Measurements from ENCODE around the gene C22orf23. TPM values are rescaled to one million over a fixed set of nuclear protein-coding genes. Genes with fewer than 3 reads are reported as not detected.

The C22orf23 gene
- total RNA-seq, 2 experiments from 2014 or later = 0.16 TPM; not detected in 1

- Mint-ChIP-seq H3K27me3 (no peaks in the 10 kb centered on the region), H3K27ac (no peak overlapping the region), H3K4me3 (no peak overlapping the region), H3K36me3 (ENCODE audit: low read depth) (peaks cover 3% of the 10 kb centered on the region), H3K9me3 (ENCODE audit: low read depth) (no peaks in the 10 kb centered on the region), H3K4me1 (peaks cover 11% of the 10 kb centered on the region)
- POLR2A ChIA-PET = no interaction called here
- intact Hi-C loops (cut with DNase I, micrococcal nuclease) = loop anchor here in 1 of 2 experiments (10.0 kb wide), 1 partner anchor 63 kb away; no protein-coding TSS in a partner anchor
- CTCF ChIA-PET = interaction anchor here (0.5 to 4.7 kb wide), 5 partner anchors 31 to 400 kb away, joined by 3 to 20 read pairs (median 3); no protein-coding TSS in a partner anchor
- DNase-seq = no peak
- no peak for ATAC-seq
Observed at GRCh38 chr22:37931893-37932389, 21.5 kb downstream of the C22orf23 start.

- Mint-ChIP-seq H3K27me3 (no peaks in the 10 kb centered on the region), H3K36me3 (ENCODE audit: low read depth) (peaks cover 3% of the 10 kb centered on the region), H3K27ac (no peak overlapping the region), H3K4me3 (no peak overlapping the region), H3K4me1 (peaks cover 11% of the 10 kb centered on the region), H3K9me3 (ENCODE audit: low read depth) (no peaks in the 10 kb centered on the region)
- CTCF ChIA-PET = interaction anchor here (0.7 to 4.7 kb wide), 4 partner anchors 12 to 121 kb away, joined by 3 to 20 read pairs (median 4); no protein-coding TSS in a partner anchor
- ATAC-seq (no peak), DNase-seq (no peak)
- intact Hi-C loops (cut with DNase I, micrococcal nuclease) = loop anchor here in 1 of 2 experiments (10.0 kb wide), 1 partner anchor 64 kb away; no protein-coding TSS in a partner anchor
- POLR2A ChIA-PET = no interaction called here
Observed at GRCh38 chr22:37930952-37931440, 22.4 kb downstream of the C22orf23 start.

- peak; percentile 36 for DNase-seq
- H3K27ac Mint-ChIP-seq = no peak overlapping the region
- intact Hi-C loops (cut with DNase I, micrococcal nuclease) = loop anchor here in 1 of 2 experiments (10.0 kb wide), 1 partner anchor 64 kb away; no protein-coding TSS in a partner anchor
Observed at GRCh38 chr22:37930270-37930951, 23.0 kb downstream of the C22orf23 start.

GRCh38 chr22:37929390-37929789 lies 24.0 kb downstream of the C22orf23 start:
- H3K27ac Mint-ChIP-seq = no peak overlapping the region
- intact Hi-C loops (cut with DNase I, micrococcal nuclease) = loop anchor here in 1 of 2 experiments (5.0 kb wide), 1 partner anchor 908 kb away; no protein-coding TSS in a partner anchor
- H3K4me1 Mint-ChIP-seq = peaks cover 11% of the 10 kb centered on the region
- POLR2A ChIA-PET = no interaction called here
- no peak overlapping the region for H3K4me3 Mint-ChIP-seq
- H3K9me3 Mint-ChIP-seq (ENCODE audit: low read depth) = no peaks in the 10 kb centered on the region
- H3K36me3 Mint-ChIP-seq (ENCODE audit: low read depth) = peaks cover 3% of the 10 kb centered on the region
- no peaks in the 10 kb centered on the region for H3K27me3 Mint-ChIP-seq
- ATAC-seq (no peak), DNase-seq (no peak)
- CTCF ChIA-PET = interaction anchor here (0.5 kb wide), 1 partner anchor 322 kb away, joined by 4 read pairs; no protein-coding TSS in a partner anchor

More at GRCh38 chr22:37930270-37930951, 23.0 kb downstream of the C22orf23 start:
- no peak for ATAC-seq
- CTCF ChIA-PET = interaction anchor here (0.7 to 4.7 kb wide), 3 partner anchors 11 to 112 kb away, joined by 3 to 20 read pairs (median 4); no protein-coding TSS in a partner anchor
- POLR2A ChIA-PET = no interaction called here
- Mint-ChIP-seq H3K27me3 (no peaks in the 10 kb centered on the region), H3K4me1 (peaks cover 11% of the 10 kb centered on the region), H3K36me3 (ENCODE audit: low read depth) (peaks cover 3% of the 10 kb centered on the region), H3K9me3 (ENCODE audit: low read depth) (no peaks in the 10 kb centered on the region), H3K4me3 (no peak overlapping the region)

- Mint-ChIP-seq H3K36me3 (ENCODE audit: low read depth) (peaks cover 3% of the 10 kb centered on the region), H3K27ac (no peak overlapping the region), H3K27me3 (no peaks in the 10 kb centered on the region), H3K9me3 (ENCODE audit: low read depth) (no peaks in the 10 kb centered on the region), H3K4me3 (no peak overlapping the region), H3K4me1 (no peaks in the 10 kb centered on the region)
- no peak for DNase-seq
- ChIA-PET POLR2A (no interaction called here), CTCF (interaction anchor here (1.1 kb wide), 1 partner anchor 16 kb away, joined by 3 read pairs; no protein-coding TSS in a partner anchor)
- no peak for ATAC-seq
- intact Hi-C loops (cut with DNase I, micrococcal nuclease) = loop anchor here in 1 of 2 experiments (5.0 kb wide), 1 partner anchor 910 kb away; no protein-coding TSS in a partner anchor
Observed at GRCh38 chr22:37927637-37927936, 25.8 kb downstream of the C22orf23 start.

GRCh38 chr22:37926771-37927636 lies 26.4 kb downstream of the C22orf23 start:
- intact Hi-C loops (cut with DNase I, micrococcal nuclease) = loop anchor here in 1 of 2 experiments (5.0 kb wide), 1 partner anchor 910 kb away; no protein-coding TSS in a partner anchor
- no peaks in the 10 kb centered on the region for H3K9me3 Mint-ChIP-seq (ENCODE audit: low read depth)
- H3K27me3 Mint-ChIP-seq = no peaks in the 10 kb centered on the region
- DNase-seq (no peak), ATAC-seq (no peak)
- POLR2A ChIA-PET = no interaction called here
- H3K4me3 Mint-ChIP-seq = no peak overlapping the region
- H3K36me3 Mint-ChIP-seq (ENCODE audit: low read depth) = peaks cover 3% of the 10 kb centered on the region
- no peak overlapping the region for H3K27ac Mint-ChIP-seq
- no peaks in the 10 kb centered on the region for H3K4me1 Mint-ChIP-seq
- CTCF ChIA-PET = interaction anchor here (0.6 to 1.1 kb wide), 2 partner anchors 16 to 133 kb away, joined by 3 read pairs; no protein-coding TSS in a partner anchor

GRCh38 chr22:37926358-37926757 lies 27.0 kb downstream of the C22orf23 start:
- no peaks in the 10 kb centered on the region for H3K4me1 Mint-ChIP-seq
- ATAC-seq (no peak), DNase-seq (no peak)
- H3K27ac Mint-ChIP-seq = no peak overlapping the region
- H3K27me3 Mint-ChIP-seq = no peaks in the 10 kb centered on the region
- intact Hi-C loops (cut with DNase I, micrococcal nuclease) = loop anchor here in 1 of 2 experiments (5.0 kb wide), 1 partner anchor 911 kb away; no protein-coding TSS in a partner anchor
- CTCF ChIA-PET = interaction anchor here (0.6 kb wide), 1 partner anchor 134 kb away, joined by 3 read pairs; no protein-coding TSS in a partner anchor
- POLR2A ChIA-PET = no interaction called here
- H3K36me3 Mint-ChIP-seq (ENCODE audit: low read depth) = peaks cover 5% of the 10 kb centered on the region
- no peak overlapping the region for H3K4me3 Mint-ChIP-seq
- H3K9me3 Mint-ChIP-seq (ENCODE audit: low read depth) = no peaks in the 10 kb centered on the region

GRCh38 chr22:37925767-37926166 lies 27.6 kb downstream of the C22orf23 start:
- H3K4me3 Mint-ChIP-seq = no peak overlapping the region
- H3K27me3 Mint-ChIP-seq = no peaks in the 10 kb centered on the region
- no peak for DNase-seq
- no peaks in the 10 kb centered on the region for H3K9me3 Mint-ChIP-seq (ENCODE audit: low read depth)
- POLR2A ChIA-PET = no interaction called here
- no peaks in the 10 kb centered on the region for H3K4me1 Mint-ChIP-seq
- CTCF ChIA-PET = interaction anchor here (1.5 kb wide), 1 partner anchor 28 kb away, joined by 3 read pairs; the partner anchor contains the start of genes C22orf23 and POLR2F
- peaks cover 5% of the 10 kb centered on the region for H3K36me3 Mint-ChIP-seq (ENCODE audit: low read depth)
- H3K27ac Mint-ChIP-seq = no peak overlapping the region
- no peak for ATAC-seq
- intact Hi-C loops (cut with DNase I, micrococcal nuclease) = loop anchor here in 1 of 2 experiments (5.0 kb wide), 1 partner anchor 912 kb away; no protein-coding TSS in a partner anchor

- H3K4me3 Mint-ChIP-seq = no peak overlapping the region
- no peaks in the 10 kb centered on the region for H3K9me3 Mint-ChIP-seq (ENCODE audit: low read depth)
- ATAC-seq = no peak
- CTCF ChIA-PET = interaction anchor here (1.5 kb wide), 1 partner anchor 29 kb away, joined by 3 read pairs; the partner anchor contains the start of genes C22orf23 and POLR2F
- intact Hi-C loops (cut with DNase I, micrococcal nuclease) = loop anchor here in 1 of 2 experiments (5.0 kb wide), 1 partner anchor 912 kb away; no protein-coding TSS in a partner anchor
- POLR2A ChIA-PET = no interaction called here
- no peak for DNase-seq
- H3K4me1 Mint-ChIP-seq = peaks cover under 1% of the 10 kb centered on the region
- H3K27me3 Mint-ChIP-seq = no peaks in the 10 kb centered on the region
- H3K27ac Mint-ChIP-seq = no peak overlapping the region
- peaks cover 5% of the 10 kb centered on the region for H3K36me3 Mint-ChIP-seq (ENCODE audit: low read depth)
Observed at GRCh38 chr22:37925330-37925729, 28.1 kb downstream of the C22orf23 start.

- Mint-ChIP-seq H3K9me3 (ENCODE audit: low read depth) (no peaks in the 10 kb centered on the region), H3K4me1 (peaks cover 5% of the 10 kb centered on the region), H3K27ac (no peak overlapping the region), H3K36me3 (ENCODE audit: low read depth) (peaks cover 8% of the 10 kb centered on the region), H3K27me3 (no peaks in the 10 kb centered on the region), H3K4me3 (no peak overlapping the region)
- ChIA-PET CTCF (interaction anchor here (0.8 to 1.5 kb wide), 2 partner anchors 19 to 29 kb away, joined by 3 read pairs; partner anchors contain the start of genes C22orf23 and POLR2F), POLR2A (no interaction called here)
- intact Hi-C loops (cut with DNase I, micrococcal nuclease) = loop anchor here in 1 of 2 experiments (5.0 kb wide), 1 partner anchor 913 kb away; no protein-coding TSS in a partner anchor
- ATAC-seq = no peak
- no peak for DNase-seq
Observed at GRCh38 chr22:37924386-37925065, 28.9 kb downstream of the C22orf23 start.
